Stimulated activated CD8-positive, alpha-beta memory T cell treated with anti-CD3 and anti-CD28 coated beads, Interleukin-12 subunit alpha, Interleukin-12 subunit beta, amount 100 ng/mL, for 24 hours (primary cell): ENCODE results near the gene TMEM138.

Experiments
- DNase-seq: peaks from one replicate; pipeline ENCODE4 v3.0.0-alpha.2; 2020; ENCODE audit errors: extremely low read depth

TMEM138 gene

GRCh38 chr11:61406991-61407728 lies 45.0 kb downstream of the TMEM138 start:
- DNase-seq: no peak

GRCh38 chr11:61411589-61411988 lies 49.4 kb downstream of the TMEM138 start:
- DNase-seq: no peak

GRCh38 chr11:61413496-61413895 lies 51.3 kb downstream of the TMEM138 start:
- no peak for DNase-seq

- no peak for DNase-seq
Measured at GRCh38 chr11:61414547-61414946, 52.4 kb downstream of the TMEM138 start.

- DNase-seq: no peak
Measured at GRCh38 chr11:61415381-61415780, 53.2 kb downstream of the TMEM138 start.

- DNase-seq: no peak
Measured at GRCh38 chr11:61416941-61417340, 54.8 kb downstream of the TMEM138 start.

GRCh38 chr11:61417670-61418069 lies 55.5 kb downstream of the TMEM138 start:
- DNase-seq: no peak

GRCh38 chr11:61418136-61418535 lies 56.0 kb downstream of the TMEM138 start:
- DNase-seq: no peak
